GM18873 (cell line): ENCODE measurements around the gene UGGT1.

Source experiments
- ATAC-seq: cut with Tn5 transposase; IDR thresholded peaks from one replicate; pipeline ENCODE4 v1.9.1; 2021; ENCODE audit warnings: mild to moderate bottlenecking, moderate library complexity, moderate number of reproducible peaks; ENCODE audit not compliant: unreplicated experiment, low FRiP score

UGGT1 gene

DNA sequence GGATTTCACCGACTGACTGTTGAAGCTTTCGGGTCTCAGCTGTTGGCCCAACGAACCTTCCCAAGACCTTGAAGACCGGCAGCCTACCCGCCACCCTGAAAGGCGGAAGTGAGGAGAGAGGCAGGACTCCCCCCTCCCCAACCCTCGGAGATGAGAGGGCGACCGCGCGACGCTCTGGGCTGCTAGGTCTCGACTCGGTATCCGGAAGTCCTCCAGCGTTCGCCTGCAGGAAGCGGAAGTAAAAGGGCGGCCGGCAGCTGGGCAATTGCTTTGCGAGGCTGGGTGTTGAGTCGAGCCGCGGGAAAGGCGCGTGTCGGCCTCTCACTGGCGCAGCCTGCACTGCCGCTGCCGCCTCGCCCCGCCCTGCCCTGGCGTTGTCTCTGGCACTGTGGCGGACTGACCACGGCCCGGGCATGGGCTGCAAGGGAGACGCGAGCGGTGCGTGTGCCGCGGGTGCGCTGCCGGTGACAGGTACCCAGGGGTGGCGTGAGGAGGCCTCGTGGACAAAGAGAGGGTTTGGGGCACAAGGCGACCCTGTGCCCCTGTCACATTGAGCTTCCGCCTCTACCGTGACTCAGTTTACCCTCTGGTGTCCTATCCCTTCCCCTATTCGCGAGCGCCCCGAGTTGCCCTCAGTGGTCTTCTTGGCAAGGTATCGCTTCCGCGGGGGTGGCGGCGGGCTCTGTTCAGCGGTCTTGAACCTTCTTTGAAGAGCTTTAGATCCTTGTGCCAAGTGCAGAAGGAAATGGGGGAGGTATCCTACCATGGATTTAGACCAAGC is at the start of gene UGGT1:
TSS of gene UGGT1 (plus strand) at position 256 of the 781 bp plus-strand sequence. CDS start at position 414, 158 bp downstream.
- ATAC-seq, result peak; percentile 90

GRCh38 chr2:128041561-128041960 is 49.4 kb upstream of the UGGT1 start:
- no peak for ATAC-seq

- ATAC-seq, result no peak
These were observed 48.0 kb upstream of the UGGT1 start for GRCh38 chr2:128043041-128043440.

GRCh38 chr2:128053331-128053730 is 37.7 kb upstream of the UGGT1 start:
- no peak for ATAC-seq

DNA sequence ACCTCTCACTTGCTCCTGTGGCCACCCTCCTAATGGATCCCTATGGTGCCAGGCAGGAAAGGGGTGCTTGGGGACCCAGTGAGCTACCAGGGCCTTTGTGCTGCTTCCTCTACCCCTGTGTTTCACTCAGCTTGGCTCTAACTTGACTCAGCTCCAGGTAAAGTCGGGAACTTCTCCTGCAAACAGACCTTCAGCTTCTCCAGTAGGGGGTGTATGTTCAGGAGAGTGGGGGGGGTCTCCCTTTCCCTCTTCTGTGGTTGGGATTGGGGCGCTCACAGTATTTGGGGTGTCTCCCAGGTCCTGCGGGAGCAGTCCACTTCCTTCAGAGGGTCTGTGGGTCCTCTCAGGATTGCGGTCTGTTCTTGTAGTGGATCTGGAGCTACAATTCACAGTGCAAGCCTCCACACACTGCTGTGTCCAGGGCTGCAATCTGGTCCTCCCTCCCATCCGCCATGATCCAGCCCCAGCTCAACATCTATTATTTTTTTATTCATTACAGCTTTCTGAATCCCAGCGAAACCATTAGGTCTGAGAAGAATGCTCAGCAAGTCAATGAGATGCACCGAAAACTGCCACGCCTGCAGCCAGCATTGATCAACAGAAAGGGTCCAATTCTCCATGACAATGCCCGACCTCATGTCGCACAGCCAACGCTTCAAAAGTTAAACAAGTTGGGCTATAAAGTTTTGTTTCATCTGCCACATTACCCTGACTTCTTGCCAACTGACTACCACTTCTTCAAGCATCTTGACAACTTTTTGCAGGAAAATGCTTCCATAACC is 36.7 kb upstream of the UGGT1 start:
- no peak for ATAC-seq

GRCh38 chr2:128057334-128057733 is 33.7 kb upstream of the UGGT1 start:
- ATAC-seq, result no peak

GRCh38 chr2:128058114-128058513 is 32.9 kb upstream of the UGGT1 start:
- no peak for ATAC-seq

DNA sequence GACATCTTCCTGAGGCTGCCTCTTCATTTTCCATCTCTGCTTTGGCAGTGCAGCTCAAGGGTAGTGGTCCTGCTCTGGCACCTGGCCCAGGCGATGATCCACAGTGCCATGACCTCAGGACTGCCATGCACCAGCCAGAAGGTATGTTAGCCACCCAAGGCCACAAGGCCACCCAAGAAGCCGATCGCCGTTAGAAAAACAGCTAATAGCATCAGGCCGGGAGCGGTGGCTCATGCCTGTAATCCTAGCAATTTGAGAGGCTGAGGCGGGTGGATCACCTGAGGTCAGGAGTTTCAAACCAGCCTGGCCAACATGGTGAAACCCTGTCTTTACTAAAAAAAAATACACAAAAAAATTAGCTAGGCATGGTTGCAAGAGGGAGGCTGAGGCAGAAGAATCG is 28.4 kb upstream of the UGGT1 start:
- no peak for ATAC-seq

- ATAC-seq, result no peak
These were observed 26.6 kb upstream of the UGGT1 start for GRCh38 chr2:128064353-128064752.

- no peak for ATAC-seq
These were observed 21.2 kb upstream of the UGGT1 start for GRCh38 chr2:128069769-128070168.

DNA sequence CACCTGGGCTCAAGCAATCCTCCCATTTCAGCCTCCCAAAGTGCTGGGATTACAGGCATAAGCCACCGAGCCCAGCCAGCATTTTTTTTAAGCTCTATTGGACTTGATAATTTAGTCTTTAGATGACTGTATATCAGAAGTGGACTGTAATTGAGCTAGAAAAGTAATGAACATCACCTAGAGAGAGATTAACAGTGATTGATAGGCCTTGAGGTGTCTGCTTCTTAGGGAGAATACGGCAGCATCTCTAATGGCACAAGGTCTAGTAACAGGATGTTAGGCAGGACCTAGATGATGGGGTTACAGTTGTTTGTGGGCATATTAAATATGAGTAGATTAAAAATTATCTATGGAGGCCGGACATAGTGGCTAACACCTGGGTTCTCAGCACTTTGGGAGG is 17.7 kb upstream of the UGGT1 start:
- no peak for ATAC-seq

GRCh38 chr2:128076461-128077106 is 14.4 kb upstream of the UGGT1 start:
- ATAC-seq, result no peak

DNA sequence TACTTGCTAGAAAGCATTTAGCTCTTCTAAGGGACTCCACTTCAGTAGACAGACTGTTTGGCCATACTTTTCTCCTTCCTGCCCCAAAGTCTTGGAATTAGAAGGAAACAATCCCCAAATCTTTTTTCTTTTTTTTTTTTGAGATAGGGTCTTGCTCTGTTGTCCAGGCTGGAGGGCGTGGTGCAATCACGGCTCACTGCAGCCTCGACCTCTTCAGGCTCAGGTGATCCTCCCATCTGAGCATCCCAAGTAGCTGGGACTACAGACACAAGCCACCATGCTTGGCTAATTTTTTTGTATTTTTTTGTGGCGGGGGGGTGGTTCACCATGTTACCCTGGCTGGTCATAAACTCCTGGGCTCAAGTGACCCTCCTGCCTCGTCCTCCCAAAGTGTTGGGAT is 6.2 kb upstream of the UGGT1 start:
- no peak for ATAC-seq

- no peak for ATAC-seq
These were observed 4.8 kb upstream of the UGGT1 start for GRCh38 chr2:128086244-128086643.

- no peak for ATAC-seq
These were observed 440 bp upstream of the UGGT1 start for GRCh38 chr2:128090575-128090944.

GRCh38 chr2:128091726-128092080 is 703 bp downstream of the UGGT1 start:
- no peak for ATAC-seq

DNA sequence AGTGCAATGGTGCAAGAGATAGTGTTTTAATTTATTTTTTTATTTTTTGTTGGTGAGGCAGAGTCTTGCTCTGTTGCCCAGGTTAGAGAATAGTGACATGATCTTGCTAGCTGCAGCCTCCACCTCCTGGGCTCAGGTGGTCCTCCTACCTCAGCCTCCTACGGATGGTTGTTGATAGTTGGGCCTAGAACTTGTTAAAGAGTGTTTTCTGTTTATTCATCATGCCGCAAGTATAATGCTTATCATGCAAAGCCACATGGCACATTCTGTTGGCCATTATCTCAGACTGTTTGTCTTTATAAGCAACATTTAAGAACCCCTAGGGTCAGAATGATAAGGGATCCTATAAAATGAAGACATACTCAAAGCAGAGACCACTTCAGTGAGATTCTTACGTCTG is 1.7 kb downstream of the UGGT1 start:
- ATAC-seq, result no peak

DNA sequence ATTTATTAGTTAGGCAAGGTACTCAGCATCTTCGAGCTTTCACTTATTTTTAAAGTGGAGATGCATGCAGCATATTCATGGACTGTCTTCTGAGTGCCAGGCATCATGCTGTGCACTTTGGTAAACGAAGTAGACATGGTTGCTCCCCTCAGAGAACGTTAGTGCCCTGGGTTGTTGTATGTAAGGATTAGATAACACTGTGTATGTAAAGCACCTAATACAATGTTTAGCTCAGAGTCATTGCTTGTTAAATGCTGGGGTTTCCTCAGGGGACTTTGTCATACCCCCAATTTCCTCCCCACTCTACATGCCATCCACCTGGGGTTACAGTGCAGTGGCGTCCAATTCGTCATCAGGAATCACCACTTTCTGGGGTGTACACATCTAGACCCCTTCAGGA is 2.8 kb downstream of the UGGT1 start:
- ATAC-seq, result no peak

- no peak for ATAC-seq
These were observed 4.2 kb downstream of the UGGT1 start for GRCh38 chr2:128095201-128095600.

DNA sequence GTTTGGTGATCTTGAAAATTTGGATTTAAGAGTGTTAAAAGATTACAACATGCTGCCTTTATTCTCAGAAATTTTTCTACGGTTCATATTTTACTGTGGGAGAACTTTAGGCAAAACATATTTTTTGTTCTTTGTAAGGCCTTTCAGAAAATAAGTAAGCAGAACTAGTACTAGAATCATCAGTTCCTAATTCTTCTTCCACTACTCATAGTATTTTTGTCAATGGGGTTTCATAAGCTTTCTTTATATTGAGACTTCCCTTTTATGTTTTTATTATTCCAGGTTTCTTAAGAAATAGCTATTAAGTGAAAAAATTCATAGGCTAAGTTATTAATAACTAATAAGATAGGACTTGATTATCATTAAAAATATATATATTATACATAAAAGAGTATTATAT is 12.4 kb downstream of the UGGT1 start:
- ATAC-seq, result no peak

DNA sequence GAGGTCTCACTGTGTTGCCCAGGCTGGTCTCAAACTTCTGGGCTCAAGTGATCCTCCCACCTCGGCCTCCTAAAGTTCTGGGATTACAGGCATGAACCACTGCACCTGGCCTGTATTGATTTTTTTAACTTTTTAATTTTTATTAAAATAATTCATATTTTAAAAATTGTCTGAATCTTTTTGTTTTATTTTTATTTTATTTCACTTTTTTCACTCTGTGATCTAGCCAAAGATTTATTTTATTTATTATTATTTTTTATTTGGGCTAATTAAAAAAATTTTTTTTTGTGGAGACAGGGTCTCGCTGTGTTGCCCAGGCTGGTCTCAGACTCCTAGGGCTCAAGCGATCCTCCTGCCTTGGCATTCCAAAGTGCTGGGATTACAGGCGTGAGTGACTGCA is 14.1 kb downstream of the UGGT1 start:
- no peak for ATAC-seq

DNA sequence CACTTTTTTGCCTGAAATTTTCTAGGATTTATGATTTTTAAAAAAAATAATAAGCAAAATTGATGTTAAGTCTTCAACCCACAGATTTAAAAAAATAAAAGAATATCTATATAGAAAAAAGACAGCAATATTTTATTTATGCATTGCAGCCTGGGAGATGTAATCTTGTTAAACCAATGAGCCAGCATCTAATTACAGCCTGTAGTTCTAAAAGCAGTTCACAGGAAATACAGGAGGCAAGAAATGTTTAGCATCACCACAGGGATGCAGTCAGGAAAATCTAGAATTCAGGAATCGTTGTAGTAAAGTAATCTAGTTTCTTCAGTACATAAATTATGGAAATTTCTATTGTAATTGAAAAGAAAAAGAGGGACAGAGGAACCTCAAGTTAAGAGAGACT is 17.2 kb downstream of the UGGT1 start:
- ATAC-seq, result no peak
